H9 (cell line): ENCODE measurements around the gene RPL12. TPM values are rescaled to one million over a fixed set of nuclear protein-coding genes. Genes with fewer than 3 reads are reported as not detected.

ENCODE experiments used
- DNase-seq: peaks from one replicate; pipeline ENCODE4 v3.0.0-alpha.2; 2017
- H2AFZ ChIP-seq: one replicate; pipeline ENCODE4 v1.6.1; 2013; ENCODE audit warnings: mild to moderate bottlenecking, low read length, control low read depth, moderate library complexity
- H2AK5ac ChIP-seq: 2 replicates; pipeline ENCODE4 v1.6.1; 2013; ENCODE audit warnings: low read length, control low read depth, mixed read lengths; ENCODE audit not compliant: insufficient read length
- H2BK120ac ChIP-seq: one replicate; pipeline ENCODE4 v1.6.1; 2013; ENCODE audit warnings: low read depth, mild to moderate bottlenecking, low read length, control low read depth, inconsistent platforms; ENCODE audit not compliant: poor library complexity, severe bottlenecking
- H2BK12ac ChIP-seq: 2 replicates; pipeline ENCODE4 v1.6.1; 2013; ENCODE audit warnings: low read length, control low read depth, mixed read lengths, low read depth; ENCODE audit not compliant: insufficient read length
- H2BK15ac ChIP-seq: 2 replicates; pipeline ENCODE4 v1.6.1; 2013; ENCODE audit warnings: low read depth, low read length, control low read depth
- H2BK20ac ChIP-seq: one replicate; pipeline ENCODE4 v1.6.1; 2013; ENCODE audit warnings: low read depth, mild to moderate bottlenecking, low read length, control low read depth, inconsistent platforms; ENCODE audit not compliant: poor library complexity, severe bottlenecking
- H2BK5ac ChIP-seq: 2 replicates; pipeline ENCODE4 v1.6.1; 2013; ENCODE audit warnings: low read length, control low read depth, mixed read lengths; ENCODE audit not compliant: insufficient read length
- H3K14ac ChIP-seq: 2 replicates; pipeline ENCODE4 v1.6.1; 2013; ENCODE audit warnings: low read length, control low read depth; ENCODE audit not compliant: insufficient read depth
- H3K18ac ChIP-seq: 2 replicates; pipeline ENCODE4 v1.6.1; 2013; ENCODE audit warnings: low read depth, mild to moderate bottlenecking, mixed read lengths, low read length, control low read depth; ENCODE audit not compliant: insufficient read length
- H3K23ac ChIP-seq: 2 replicates; pipeline ENCODE4 v1.6.1; 2013; ENCODE audit warnings: low read length, control low read depth, mixed read lengths, low read depth; ENCODE audit not compliant: insufficient read length
- H3K23me2 ChIP-seq: 2 replicates; pipeline ENCODE4 v1.6.1; 2013; ENCODE audit warnings: low read depth, mild to moderate bottlenecking, mixed read lengths, low read length, control low read depth; ENCODE audit not compliant: insufficient read length, poor library complexity, severe bottlenecking
- H3K27ac ChIP-seq: 2 replicates; pipeline ENCODE4 v1.5.1; 2013; ENCODE audit warnings: low read length, control low read depth, mixed read lengths, low read depth; ENCODE audit not compliant: insufficient read length
- H3K27me3 ChIP-seq: 2 replicates; pipeline ENCODE4 v1.6.1; 2013; ENCODE audit warnings: low read length, control low read depth, inconsistent platforms; ENCODE audit not compliant: insufficient read depth
- H3K4ac ChIP-seq: 2 replicates; pipeline ENCODE4 v1.6.1; 2013; ENCODE audit warnings: low read depth, mild to moderate bottlenecking, control low read depth, inconsistent platforms, low read length, moderate library complexity
- H3K4me1 ChIP-seq: 2 replicates; pipeline ENCODE4 v1.6.1; 2013; ENCODE audit warnings: low read length, control low read depth, inconsistent platforms; ENCODE audit not compliant: insufficient read depth
- H3K4me2 ChIP-seq: 2 replicates; pipeline ENCODE4 v1.6.1; 2013; ENCODE audit warnings: low read length, control low read depth, mixed read lengths; ENCODE audit not compliant: insufficient read length, insufficient read depth
- H3K56ac ChIP-seq: 2 replicates; pipeline ENCODE4 v1.6.1; 2013; ENCODE audit warnings: low read depth, mild to moderate bottlenecking, mixed read lengths, low read length, control low read depth; ENCODE audit not compliant: insufficient read length
- H3K79me1 ChIP-seq: 2 replicates; pipeline ENCODE4 v1.6.1; 2013; ENCODE audit warnings: low read depth, mild to moderate bottlenecking, moderate library complexity, low read length, control low read depth, inconsistent platforms; ENCODE audit not compliant: insufficient read depth, poor library complexity, severe bottlenecking
- H3K79me2 ChIP-seq: 2 replicates; pipeline ENCODE4 v1.6.1; 2013; ENCODE audit warnings: low read length, control low read depth, inconsistent platforms; ENCODE audit not compliant: insufficient read depth
- H3K9ac ChIP-seq: 2 replicates; pipeline ENCODE4 v1.6.1; 2013; ENCODE audit warnings: low read length, control low read depth, mixed read lengths; ENCODE audit not compliant: insufficient read length; ENCODE audit errors: extremely low read depth
- H3K9me3 ChIP-seq: one replicate; pipeline ENCODE4 v1.6.1; 2013; ENCODE audit warnings: low read depth, low read length, inconsistent platforms; ENCODE audit not compliant: control insufficient read depth
- H3T11ph ChIP-seq: one replicate; pipeline ENCODE4 v1.6.1; 2013; ENCODE audit warnings: mild to moderate bottlenecking, low read length, control low read depth, inconsistent platforms
- H4K20me1 ChIP-seq: one replicate; pipeline ENCODE4 v1.6.1; 2013; ENCODE audit not compliant: control insufficient read depth, insufficient read length, insufficient read depth
- H4K5ac ChIP-seq: 2 replicates; pipeline ENCODE4 v1.6.1; 2013; ENCODE audit warnings: low read depth, mild to moderate bottlenecking, mixed read lengths, low read length, control low read depth; ENCODE audit not compliant: insufficient read length
- H4K8ac ChIP-seq: replicated peaks from 2 replicates; pipeline ENCODE4 v1.6.1; 2013; ENCODE audit warnings: low read length, control low read depth, mixed read lengths, low read depth; ENCODE audit not compliant: insufficient read length
- H4K91ac ChIP-seq: 2 replicates; pipeline ENCODE4 v1.6.1; 2013; ENCODE audit warnings: low read depth, mild to moderate bottlenecking, moderate library complexity, mixed read lengths, low read length, control low read depth; ENCODE audit not compliant: insufficient read length
- H3K27ac Mint-ChIP-seq, 3 experiments: 2 replicates in 2 of 3; 3 replicates in 1 of 3; pipeline ENCODE4 v1.8.0; 2020 to 2021; ENCODE audit warnings: mixed read lengths in 3 of 3, mild to moderate bottlenecking in 1 of 3, moderate library complexity in 1 of 3
- H3K27me3 Mint-ChIP-seq: 2 replicates; pipeline ENCODE4 v1.8.0; 2021; ENCODE audit warnings: low read depth, mild to moderate bottlenecking, moderate library complexity, mixed read lengths
- H3K36me3 Mint-ChIP-seq, 3 experiments: 2 replicates in 2 of 3; 3 replicates in 1 of 3; pipeline ENCODE4 v1.8.0; 2020 to 2021; ENCODE audit warnings: low read depth in 3 of 3, mixed read lengths in 3 of 3; ENCODE audit not compliant: insufficient read depth in 1 of 3
- H3K4me1 Mint-ChIP-seq, 2 experiments: 2 replicates each; pipeline ENCODE4 v1.8.0; 2020; ENCODE audit warnings: mixed read lengths in 2 of 2
- H3K4me3 Mint-ChIP-seq, 2 experiments: 2 replicates in 1 of 2; 3 replicates in 1 of 2; pipeline ENCODE4 v1.8.0; 2020 to 2021; ENCODE audit warnings: mild to moderate bottlenecking in 2 of 2, mixed read lengths in 2 of 2, moderate library complexity in 1 of 2
- H3K9me3 Mint-ChIP-seq, 2 experiments: 2 replicates in 1 of 2; 3 replicates in 1 of 2; pipeline ENCODE4 v1.8.0; 2020; ENCODE audit warnings: mild to moderate bottlenecking in 2 of 2, mixed read lengths in 2 of 2, moderate library complexity in 1 of 2
- WGBS: extraction: QIAGEN DNeasy Blood & Tissue Kit; methylation state at CpG from one replicate; pipeline ENCODE4 v1.1.7; 2013; ENCODE audit warnings: missing lambda C conversion rate, low lambda C conversion rate, mixed read lengths; ENCODE audit not compliant: insufficient read length; ENCODE audit errors: extremely low coverage; 5-methylcytosine and 5-hydroxymethylcytosine counted together
- total RNA-seq: library from RNA; stranded (reverse); gene quantifications from 2 replicates; pipeline ENCODE4 v1.2.1, GENCODE V29; 2021
- TF ChIP-seq, protein P1 (sequence below): fragments of 200-600 bp; sonication (generic); conservative IDR thresholded peaks from 3 replicates; pipeline ENCODE4 v1.8.0; 2021; ENCODE audit warnings: antibody characterized with exemption, mild to moderate bottlenecking

Gene RPL12
- total RNA-seq, 1 experiment from 2014 or later, result 1,710 TPM

DNA sequence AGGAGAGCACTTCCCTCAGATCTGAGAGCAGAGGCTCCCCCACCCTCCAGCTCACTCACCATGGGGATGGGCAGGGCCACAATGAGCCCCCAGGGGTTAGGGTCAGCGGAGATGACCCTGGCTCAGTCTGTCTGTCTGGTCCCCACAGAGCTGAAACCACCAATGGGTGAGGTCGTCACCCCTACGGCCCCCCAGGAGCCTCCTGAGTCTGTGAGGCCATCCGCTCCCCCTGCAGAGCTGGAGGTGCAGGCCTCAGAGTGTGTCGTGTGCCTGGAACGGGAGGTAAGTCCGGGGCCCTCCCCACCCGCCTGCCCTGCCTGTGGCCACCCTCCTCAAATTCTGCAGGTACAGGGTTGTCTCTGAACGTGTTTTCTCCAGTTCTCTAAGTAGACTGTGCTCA, 49.7 kb upstream of the RPL12 start:
- TF ChIP-seq, protein P1, sequence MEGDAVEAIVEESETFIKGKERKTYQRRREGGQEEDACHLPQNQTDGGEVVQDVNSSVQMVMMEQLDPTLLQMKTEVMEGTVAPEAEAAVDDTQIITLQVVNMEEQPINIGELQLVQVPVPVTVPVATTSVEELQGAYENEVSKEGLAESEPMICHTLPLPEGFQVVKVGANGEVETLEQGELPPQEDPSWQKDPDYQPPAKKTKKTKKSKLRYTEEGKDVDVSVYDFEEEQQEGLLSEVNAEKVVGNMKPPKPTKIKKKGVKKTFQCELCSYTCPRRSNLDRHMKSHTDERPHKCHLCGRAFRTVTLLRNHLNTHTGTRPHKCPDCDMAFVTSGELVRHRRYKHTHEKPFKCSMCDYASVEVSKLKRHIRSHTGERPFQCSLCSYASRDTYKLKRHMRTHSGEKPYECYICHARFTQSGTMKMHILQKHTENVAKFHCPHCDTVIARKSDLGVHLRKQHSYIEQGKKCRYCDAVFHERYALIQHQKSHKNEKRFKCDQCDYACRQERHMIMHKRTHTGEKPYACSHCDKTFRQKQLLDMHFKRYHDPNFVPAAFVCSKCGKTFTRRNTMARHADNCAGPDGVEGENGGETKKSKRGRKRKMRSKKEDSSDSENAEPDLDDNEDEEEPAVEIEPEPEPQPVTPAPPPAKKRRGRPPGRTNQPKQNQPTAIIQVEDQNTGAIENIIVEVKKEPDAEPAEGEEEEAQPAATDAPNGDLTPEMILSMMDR, result no peak
- Mint-ChIP-seq H3K9me3 (no peaks in the 10 kb centered on the region), H3K27me3 (0 out of 2 replicates have a peak, but pooled peaks cover 1% of the 10 kb centered on the region), H3K27ac (peak overlapping the region in 1 of 3 experiments; percentile 58; a peak in 1 of 7 replicates), H3K4me1 (peaks cover 0 to 10% of the 10 kb centered on the region in 2 experiments; a peak in 2 of 4 replicates), H3K36me3 (peaks cover 3 to 11% (median 8%) of the 10 kb centered on the region in 3 experiments; a peak in 5 of 7 replicates), H3K4me3 (no peak overlapping the region)
- Histone ChIP-seq H3K4me1 (no peaks in the 10 kb centered on the region), H3K79me2 (no peaks in the 10 kb centered on the region), H2AFZ (no peak overlapping the region), H3K79me1 (no peaks in the 10 kb centered on the region), H3K9me3 (no peaks in the 10 kb centered on the region), H4K5ac (no peak overlapping the region), H2BK120ac (no peak overlapping the region), H3K14ac (no peak overlapping the region), H3T11ph (no peak overlapping the region), H2BK15ac (no peak overlapping the region), H4K8ac (no peak overlapping the region), H2BK20ac (no peak overlapping the region), H3K27ac (no peak overlapping the region), H3K4me2 (no peak overlapping the region), H3K23me2 (no peaks in the 10 kb centered on the region), H2BK12ac (no peak overlapping the region), H4K91ac (no peak overlapping the region), H2AK5ac (no peak overlapping the region), H4K20me1 (no peaks in the 10 kb centered on the region), H3K18ac (no peak overlapping the region), H2BK5ac (no peak overlapping the region), H3K23ac (no peak overlapping the region), H3K27me3 (no peaks in the 10 kb centered on the region), H3K4ac (no peak overlapping the region), H3K56ac (no peak overlapping the region), H3K9ac (no peak overlapping the region)
- no peak for DNase-seq
- no CpG with 5 or more reads among the region's 9 CpGs for WGBS
